ENCODE data around the gene MGMT. TPM values are rescaled to one million over a fixed set of nuclear protein-coding genes. Genes with fewer than 3 reads are reported as not detected.

Gene MGMT
- total RNA-seq, 1 experiment from 2014 or later, result 9.4 TPM

- H3K4me1 ChIP-seq (replicated peaks), result no peaks in the 10 kb centered on the region
- no peak for DNase-seq (ENCODE audit: low read depth in 1 of 2, low spot score in 2 of 2)
- no peaks in the 10 kb centered on the region for H3K36me3 ChIP-seq
- H3K9me3 ChIP-seq (replicated peaks), result peaks cover 25% of the 10 kb centered on the region
- H3K4me3 ChIP-seq, result no peak overlapping the region
- no peak overlapping the region for H3K27ac ChIP-seq
- H3K27me3 ChIP-seq (replicated peaks), result no peaks in the 10 kb centered on the region
These were observed 290.2 kb downstream of the MGMT start for GRCh38 chr10:129756912-129757901.

- Histone ChIP-seq H3K9me3 (replicated peaks) (peaks cover 25% of the 10 kb centered on the region), H3K27me3 (replicated peaks) (no peaks in the 10 kb centered on the region), H3K4me3 (no peak overlapping the region), H3K36me3 (no peaks in the 10 kb centered on the region), H3K27ac (no peak overlapping the region), H3K4me1 (replicated peaks) (no peaks in the 10 kb centered on the region)
- peak in 1 of 2 experiments; percentile 30 for DNase-seq (ENCODE audit: low read depth in 1 of 2, low spot score in 2 of 2)
These were observed 291.4 kb downstream of the MGMT start for GRCh38 chr10:129758207-129759021.

GRCh38 chr10:129759214-129760002, 292.4 kb downstream of the MGMT start:
- Histone ChIP-seq H3K27ac (no peak overlapping the region), H3K4me1 (replicated peaks) (no peaks in the 10 kb centered on the region)
- peak in 1 of 2 experiments; percentile 20 for DNase-seq (ENCODE audit: low read depth in 1 of 2, low spot score in 2 of 2)

DNA sequence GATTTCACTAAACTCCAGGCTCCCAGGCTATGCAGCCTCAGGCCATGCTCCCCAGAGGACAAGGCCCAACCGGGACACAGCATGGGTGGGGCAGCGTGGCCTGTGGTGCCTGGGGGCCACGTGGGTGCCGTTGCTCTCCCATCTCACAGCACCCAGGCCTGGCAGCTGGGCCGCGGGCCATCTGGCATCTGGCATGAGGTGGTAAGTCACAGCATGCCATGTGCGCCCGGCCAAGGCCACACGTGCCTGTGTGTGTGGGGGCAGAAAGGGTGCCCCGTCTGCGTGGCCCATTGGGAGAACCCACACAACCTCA, 292.9 kb downstream of the MGMT start:
- no peak overlapping the region for H3K4me3 ChIP-seq
- DNase-seq (ENCODE audit: low read depth in 1 of 2, low spot score in 2 of 2), result peak in 1 of 2 experiments; percentile 36
- no peak overlapping the region for H3K27ac ChIP-seq
- H3K27me3 ChIP-seq (replicated peaks), result no peaks in the 10 kb centered on the region
- H3K36me3 ChIP-seq, result no peaks in the 10 kb centered on the region
- no peaks in the 10 kb centered on the region for H3K4me1 ChIP-seq (replicated peaks)
- H3K9me3 ChIP-seq (replicated peaks), result peaks cover 18% of the 10 kb centered on the region

More at GRCh38 chr10:129759214-129760002, 292.4 kb downstream of the MGMT start:
- Histone ChIP-seq H3K4me3 (no peak overlapping the region), H3K27me3 (replicated peaks) (no peaks in the 10 kb centered on the region), H3K36me3 (no peaks in the 10 kb centered on the region), H3K9me3 (replicated peaks) (peaks cover 22% of the 10 kb centered on the region)

DNA sequence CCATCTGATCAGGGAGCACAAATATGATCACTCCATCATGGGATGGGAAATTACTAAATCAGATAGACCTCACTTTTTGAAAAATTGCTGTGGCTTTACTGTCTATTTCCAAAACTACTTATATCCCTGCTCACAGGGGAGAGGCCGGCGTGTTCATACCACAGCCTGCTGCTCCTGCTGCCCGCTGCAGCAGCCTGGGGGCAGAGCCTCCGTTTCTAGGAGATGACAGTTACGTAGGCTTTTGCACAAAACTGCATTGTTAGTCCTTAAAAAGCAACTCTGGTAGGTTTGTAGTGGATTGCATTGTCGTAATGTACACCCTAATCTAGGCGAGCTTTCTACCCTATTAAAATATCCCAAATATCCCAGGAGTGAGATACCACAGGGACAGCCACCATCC, 293.4 kb downstream of the MGMT start:
- H3K4me1 ChIP-seq (replicated peaks), result no peaks in the 10 kb centered on the region
- H3K9me3 ChIP-seq (replicated peaks), result peaks cover 13% of the 10 kb centered on the region
- peak in 1 of 2 experiments; percentile 19 for DNase-seq (ENCODE audit: low read depth in 1 of 2, low spot score in 2 of 2)
- H3K36me3 ChIP-seq, result no peaks in the 10 kb centered on the region
- no peaks in the 10 kb centered on the region for H3K27me3 ChIP-seq (replicated peaks)
- H3K4me3 ChIP-seq, result no peak overlapping the region
- H3K27ac ChIP-seq, result no peak overlapping the region

DNA sequence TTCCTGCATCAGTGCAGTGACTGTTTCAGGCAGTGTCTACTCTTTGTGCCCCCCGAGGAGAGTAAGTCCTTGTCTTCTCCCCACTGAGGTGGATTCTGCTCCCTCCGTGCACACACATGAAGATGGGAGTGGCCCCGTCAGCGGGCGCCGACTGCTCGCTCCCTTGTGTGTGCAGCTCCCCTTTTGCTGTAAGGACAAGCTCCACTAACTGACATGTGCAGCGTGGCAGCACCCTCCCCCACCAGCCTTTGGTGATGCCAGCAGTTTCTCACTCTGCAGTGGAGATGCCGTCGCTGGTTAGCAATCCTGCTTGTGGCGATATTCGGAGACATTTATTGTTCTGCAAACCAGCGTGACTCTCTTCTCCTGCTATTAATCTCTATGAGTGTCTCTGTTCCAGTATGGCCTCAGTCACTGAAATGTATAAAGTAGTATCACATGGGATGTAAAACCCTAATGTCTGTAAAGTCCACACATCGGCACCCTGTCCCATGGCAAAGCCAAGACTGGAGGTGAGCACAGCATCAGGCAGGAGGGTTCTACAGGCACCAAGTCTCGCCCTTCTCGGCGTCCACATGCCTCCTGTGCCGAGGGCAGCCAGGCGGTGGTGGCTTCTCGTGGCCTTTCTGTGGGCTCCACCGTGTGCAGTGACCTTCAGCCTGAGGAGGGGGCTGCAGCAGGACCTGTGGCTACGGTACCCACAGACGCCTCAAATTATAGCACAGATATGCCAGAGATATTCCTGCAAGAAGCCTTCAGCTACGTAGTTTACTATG, 294.3 kb downstream of the MGMT start:
- Histone ChIP-seq H3K36me3 (no peaks in the 10 kb centered on the region), H3K4me3 (no peak overlapping the region), H3K9me3 (replicated peaks) (peaks cover 17% of the 10 kb centered on the region), H3K4me1 (replicated peaks) (no peaks in the 10 kb centered on the region), H3K27me3 (replicated peaks) (no peaks in the 10 kb centered on the region), H3K27ac (no peak overlapping the region)
- DNase-seq (ENCODE audit: low read depth in 1 of 2, low spot score in 2 of 2), result peak in 1 of 2 experiments; percentile 30

- DNase-seq (ENCODE audit: low read depth in 1 of 2, low spot score in 2 of 2), result peak in 1 of 2 experiments; percentile 8
- H3K27ac ChIP-seq, result no peak overlapping the region
- no peaks in the 10 kb centered on the region for H3K36me3 ChIP-seq
- no peak overlapping the region for H3K4me3 ChIP-seq
- no peaks in the 10 kb centered on the region for H3K4me1 ChIP-seq (replicated peaks)
- H3K27me3 ChIP-seq (replicated peaks), result no peaks in the 10 kb centered on the region
- H3K9me3 ChIP-seq (replicated peaks), result peaks cover 17% of the 10 kb centered on the region
These were observed 295.2 kb downstream of the MGMT start for GRCh38 chr10:129761981-129762956.

DNA sequence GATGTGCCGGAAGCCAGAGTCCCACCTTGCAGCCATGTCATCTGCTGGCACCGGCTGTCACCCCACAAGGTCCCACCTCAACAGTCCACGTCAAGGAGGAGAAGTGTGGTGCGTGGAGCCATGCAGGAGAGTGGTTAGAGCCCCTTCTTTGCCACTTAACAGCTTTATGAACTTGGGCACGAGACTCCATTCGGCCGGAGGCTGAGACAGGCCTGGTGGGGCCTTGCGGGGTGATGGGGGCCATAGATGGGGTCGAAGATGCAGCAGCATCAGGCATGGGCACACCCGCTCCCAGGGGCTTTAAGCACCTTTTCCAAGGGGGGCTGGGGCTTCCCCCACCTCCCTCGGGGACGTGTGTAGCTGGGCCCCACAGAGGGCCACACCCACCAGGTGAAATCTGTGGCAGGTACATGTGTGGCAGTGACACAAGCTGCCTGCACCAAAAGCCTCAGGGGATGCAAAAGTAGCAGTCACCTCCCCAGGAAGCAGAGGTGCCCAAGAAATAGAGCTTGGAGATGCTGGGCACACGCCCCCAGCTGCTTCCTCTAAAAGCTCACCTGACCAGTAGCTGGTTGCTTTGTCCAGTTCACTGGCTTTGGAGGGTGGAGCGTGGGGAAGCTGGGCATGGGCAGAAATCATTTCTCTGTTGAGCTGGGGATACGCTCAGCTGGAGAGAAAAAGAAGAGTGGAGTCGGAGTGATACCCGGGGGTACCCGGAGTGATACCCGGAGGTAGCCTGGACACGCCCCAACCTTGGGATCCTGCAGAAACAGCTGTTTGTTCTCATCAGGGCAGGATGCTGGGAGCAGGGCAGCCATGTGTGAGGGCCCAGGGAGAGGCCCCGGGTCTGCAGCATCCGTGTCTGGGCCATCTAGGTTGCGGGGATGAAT, 297.2 kb downstream of the MGMT start:
- H3K27ac ChIP-seq, result no peak overlapping the region
- H3K36me3 ChIP-seq, result no peaks in the 10 kb centered on the region
- H3K4me1 ChIP-seq (replicated peaks), result no peaks in the 10 kb centered on the region
- peaks cover 19% of the 10 kb centered on the region for H3K9me3 ChIP-seq (replicated peaks)
- no peaks in the 10 kb centered on the region for H3K27me3 ChIP-seq (replicated peaks)
- DNase-seq (ENCODE audit: low read depth in 1 of 2, low spot score in 2 of 2), result peak in 1 of 2 experiments; percentile 28
- H3K4me3 ChIP-seq, result no peak overlapping the region

- Histone ChIP-seq H3K4me3 (no peak overlapping the region), H3K4me1 (replicated peaks) (no peaks in the 10 kb centered on the region), H3K27me3 (replicated peaks) (no peaks in the 10 kb centered on the region), H3K27ac (no peak overlapping the region), H3K9me3 (replicated peaks) (peaks cover 16% of the 10 kb centered on the region), H3K36me3 (no peaks in the 10 kb centered on the region)
- peak in 1 of 2 experiments; percentile 20 for DNase-seq (ENCODE audit: low read depth in 1 of 2, low spot score in 2 of 2)
These were observed 298.0 kb downstream of the MGMT start for GRCh38 chr10:129764901-129765663.

GRCh38 chr10:129765664-129766550, 298.9 kb downstream of the MGMT start:
- Histone ChIP-seq H3K36me3 (no peaks in the 10 kb centered on the region), H3K4me3 (no peak overlapping the region), H3K9me3 (replicated peaks) (peaks cover 14% of the 10 kb centered on the region; the same call in 1 of the 2 replicates), H3K27me3 (replicated peaks) (no peaks in the 10 kb centered on the region), H3K4me1 (replicated peaks) (no peaks in the 10 kb centered on the region), H3K27ac (no peak overlapping the region)
- DNase-seq (ENCODE audit: low read depth in 1 of 2, low spot score in 2 of 2), result peak in 1 of 2 experiments; percentile 28

Measured in SJSA1 (cell line).